Fibroblast of peridontal ligament (primary cell): ENCODE data around the gene TBC1D2B.
"Not testable (repeated sequence)": the region's sequence is repeated elsewhere in the genome, so short reads cannot be mapped to it uniquely, and the experiment has no call there.

Experiments
- DNase-seq: peaks from one replicate; pipeline ENCODE4 v3.0.0-alpha.2; 2010; ENCODE audit errors: extremely low read depth

Gene TBC1D2B

GRCh38 chr15:77975332-77976094, 102.0 kb downstream of the TBC1D2B start:
- DNase-seq, result no peak

- DNase-seq, result no peak
Measured at GRCh38 chr15:77974416-77975331, 102.8 kb downstream of the TBC1D2B start.

GRCh38 chr15:77974098-77974414, 103.5 kb downstream of the TBC1D2B start:
- DNase-seq, result peak; percentile 64

- DNase-seq, result not testable (repeated sequence)
Measured at GRCh38 chr15:77973273-77974097, 104.0 kb downstream of the TBC1D2B start.

- not testable (repeated sequence) for DNase-seq
Measured at GRCh38 chr15:77972706-77973105, 104.8 kb downstream of the TBC1D2B start.

- not testable (repeated sequence) for DNase-seq
Measured at GRCh38 chr15:77971875-77972274, 105.6 kb downstream of the TBC1D2B start.

- not testable (repeated sequence) for DNase-seq
Measured at GRCh38 chr15:77970813-77971360, 106.6 kb downstream of the TBC1D2B start.

- no peak for DNase-seq
Measured at GRCh38 chr15:77969055-77969454, 108.5 kb downstream of the TBC1D2B start.

GRCh38 chr15:77967798-77968197, 109.7 kb downstream of the TBC1D2B start:
- no peak for DNase-seq

GRCh38 chr15:77967235-77967615, 110.3 kb downstream of the TBC1D2B start:
- not testable (repeated sequence) for DNase-seq

GRCh38 chr15:77966540-77967234, 110.8 kb downstream of the TBC1D2B start:
- peak; percentile 67 for DNase-seq

- no peak for DNase-seq
Measured at GRCh38 chr15:77964193-77964592, 113.3 kb downstream of the TBC1D2B start.

GRCh38 chr15:77959432-77959879, 118.1 kb downstream of the TBC1D2B start:
- peak; percentile 61 for DNase-seq

GRCh38 chr15:77958716-77959431, 118.6 kb downstream of the TBC1D2B start:
- not testable (repeated sequence) for DNase-seq

GRCh38 chr15:77958021-77958420, 119.5 kb downstream of the TBC1D2B start:
- DNase-seq, result not testable (repeated sequence)

- peak; percentile 51 for DNase-seq
Measured at GRCh38 chr15:77953926-77954325, 123.6 kb downstream of the TBC1D2B start.

GRCh38 chr15:77952928-77953446, 124.5 kb downstream of the TBC1D2B start:
- not testable (repeated sequence) for DNase-seq

- not testable (repeated sequence) for DNase-seq
Measured at GRCh38 chr15:77951105-77951786, 126.3 kb downstream of the TBC1D2B start.

- not testable (repeated sequence) for DNase-seq
Measured at GRCh38 chr15:77950470-77950869, 127.0 kb downstream of the TBC1D2B start.
